CD4-positive, alpha-beta memory T cell (primary cell): ENCODE measurements around the gene BMP8B. TPM values are rescaled to one million over a fixed set of nuclear protein-coding genes. Genes with fewer than 3 reads are reported as not detected.

Experiments used
- CTCF ChIA-PET: fragments of 350-600 bp; sonication (Branson Sonifier 250); formaldehyde crosslinking; loops from one replicate; lab custom pipeline; 2021; ENCODE audit warnings: inconsistent platforms; ENCODE audit not compliant: partially characterized antibody; lab: Charles Lee
- POLR2A ChIA-PET: fragments of 350-600 bp; sonication (Branson Sonifier 250); formaldehyde crosslinking; loops from one replicate; lab custom pipeline; 2021; ENCODE audit not compliant: partially characterized antibody; lab: Charles Lee
- DNase-seq, 5 donors: peaks; one replicate each; pipeline versions ENCODE4 v3.0.0 to v3.0.0-alpha.2; 2020 to 2022; ENCODE audit warnings: mixed read lengths in 1 of 5
- H3K27ac ChIP-seq: one replicate; pipeline ENCODE4 v1.7.0; 2013; ENCODE audit warnings: low read depth, low read length
- H3K27me3 ChIP-seq: 2 replicates; pipeline ENCODE4 v1.7.0; 2013; ENCODE audit warnings: mild to moderate bottlenecking, low read length, moderate library complexity; ENCODE audit not compliant: insufficient read depth
- H3K36me3 ChIP-seq: 2 replicates; pipeline ENCODE4 v1.7.0; 2013; ENCODE audit warnings: mild to moderate bottlenecking, low read length, moderate library complexity; ENCODE audit not compliant: insufficient read depth
- H3K4me1 ChIP-seq: 2 replicates; pipeline ENCODE4 v1.7.0; 2013; ENCODE audit warnings: mild to moderate bottlenecking, low read length, moderate library complexity; ENCODE audit not compliant: insufficient read depth
- H3K4me3 ChIP-seq, 2 donors: one replicate each; pipeline ENCODE4 v1.7.0; 2013; ENCODE audit warnings: low read length in 2 of 2, mild to moderate bottlenecking in 1 of 2
- H3K9me3 ChIP-seq, 2 donors: one replicate each; pipeline ENCODE4 v1.7.0; 2013; ENCODE audit warnings: low read length in 2 of 2, control low read depth in 1 of 2; ENCODE audit not compliant: control insufficient read depth in 1 of 2
- H3K27ac Mint-ChIP-seq, 7 donors: one replicate each; pipeline ENCODE4 v1.8.0; 2020 to 2021; ENCODE audit warnings: mixed read lengths in 7 of 7, mild to moderate bottlenecking in 6 of 7, inconsistent platforms in 3 of 7, moderate library complexity in 3 of 7
- H3K27me3 Mint-ChIP-seq, 2 donors: one replicate each; pipeline ENCODE4 v1.8.0; 2020 to 2021; ENCODE audit warnings: mixed read lengths in 2 of 2
- H3K36me3 Mint-ChIP-seq, 2 donors: one replicate each; pipeline ENCODE4 v1.8.0; 2020 to 2021; ENCODE audit warnings: mixed read lengths in 2 of 2, inconsistent platforms in 1 of 2, mild to moderate bottlenecking in 1 of 2
- H3K4me1 Mint-ChIP-seq, 4 donors: one replicate each; pipeline ENCODE4 v1.8.0; 2020 to 2021; ENCODE audit warnings: mixed read lengths in 4 of 4, mild to moderate bottlenecking in 1 of 4
- H3K4me3 Mint-ChIP-seq, 8 donors: one replicate each; pipeline ENCODE4 v1.8.0; 2020 to 2021; ENCODE audit warnings: mixed read lengths in 8 of 8, mild to moderate bottlenecking in 7 of 8, moderate library complexity in 6 of 8, inconsistent platforms in 3 of 8
- H3K9me3 Mint-ChIP-seq, 8 donors: one replicate each; pipeline ENCODE4 v1.8.0; 2020 to 2021; ENCODE audit warnings: mixed read lengths in 8 of 8, mild to moderate bottlenecking in 5 of 8, inconsistent platforms in 3 of 8, moderate library complexity in 1 of 8
- intact Hi-C: fragments of 100-400 bp; cut with micrococcal nuclease; formaldehyde crosslinking; loops from one replicate; pipeline ENCODE4 v1.15.1; 2023
- polyA plus RNA-seq, 2 donors: library from polyadenylated mRNA; unstranded; fragments of 300-500 nt; fragmentation: Illumina TruSeq; gene quantifications; one replicate each; pipeline ENCODE4 v1.2.3, GENCODE V29; 2021
- total RNA-seq, 2 experiments: library from RNA; stranded (reverse); gene quantifications; one replicate each; pipeline ENCODE4 v1.2.3, GENCODE V29; 2021

BMP8B gene
- total and polyA plus RNA-seq, 4 experiments from 2014 or later = 0.03 to 0.99 (median 0.48) TPM

DNA sequence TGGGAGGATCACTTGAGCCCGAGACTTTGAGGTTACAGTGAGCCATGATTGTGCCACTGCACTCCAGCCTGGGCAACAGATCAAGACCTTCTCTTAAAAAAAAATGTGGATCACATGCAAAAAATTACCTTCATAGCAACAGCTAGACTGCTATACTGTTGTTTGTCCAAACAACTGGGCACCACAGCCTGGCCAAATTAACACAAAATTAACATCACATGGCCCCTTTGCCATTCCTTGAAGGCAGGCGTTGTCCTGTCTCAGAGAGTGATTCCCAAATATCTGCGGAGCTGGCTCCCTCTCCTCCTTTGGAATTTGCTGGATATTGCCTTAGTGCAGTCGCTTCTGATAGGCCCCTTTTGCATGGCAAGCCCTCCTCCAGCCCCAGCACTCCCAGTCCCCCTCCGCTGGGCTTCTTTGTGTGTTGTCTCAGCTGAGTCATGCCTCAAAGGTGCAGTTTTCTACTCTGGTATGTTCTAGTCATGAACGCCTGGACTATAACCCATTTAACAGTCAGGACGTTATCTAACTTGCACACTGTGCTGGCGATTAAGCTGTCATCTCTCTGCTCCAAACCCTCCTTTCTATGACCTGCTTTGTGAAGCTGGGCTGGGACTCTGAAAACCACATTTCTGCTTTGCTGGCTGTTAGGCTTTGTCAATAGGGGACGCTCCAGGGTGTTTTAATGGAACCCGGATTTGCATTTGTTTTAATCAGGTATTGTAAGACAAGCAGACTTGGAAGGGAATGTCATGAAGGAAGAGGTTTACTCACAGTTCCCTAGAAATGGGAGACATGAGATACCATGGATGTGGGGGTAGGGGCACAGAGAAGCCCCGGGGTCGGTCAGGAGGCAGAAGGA is 77.3 kb downstream of the BMP8B start:
- intact Hi-C loops = no loop called here
- Mint-ChIP-seq H3K4me3 (no peak overlapping the region), H3K4me1 (no peaks in the 10 kb centered on the region), H3K36me3 (no peaks in the 10 kb centered on the region), H3K27ac (peak overlapping the region in 1 of 7 donors; percentile 14), H3K9me3 (no peaks in the 10 kb centered on the region), H3K27me3 (peaks cover 5 to 19% of the 10 kb centered on the region in 2 donors)
- H3K36me3 ChIP-seq = no peaks in the 10 kb centered on the region
- H3K9me3 ChIP-seq = no peaks in the 10 kb centered on the region
- ChIA-PET POLR2A (interaction anchor here (0.6 to 1.7 kb wide), 2 partner anchors 20 to 169 kb away, joined by 3 to 5 read pairs; partner anchors contain the start of gene HPCAL4), CTCF (interaction anchor here (0.6 to 4.1 kb wide), 4 partner anchors 14 to 193 kb away, joined by 3 to 23 read pairs (median 4); no protein-coding TSS in a partner anchor)
- H3K4me1 ChIP-seq = no peaks in the 10 kb centered on the region
- no peak overlapping the region for H3K27ac ChIP-seq
- H3K27me3 ChIP-seq = no peaks in the 10 kb centered on the region
- no peak for DNase-seq
- H3K4me3 ChIP-seq = no peak overlapping the region

DNA sequence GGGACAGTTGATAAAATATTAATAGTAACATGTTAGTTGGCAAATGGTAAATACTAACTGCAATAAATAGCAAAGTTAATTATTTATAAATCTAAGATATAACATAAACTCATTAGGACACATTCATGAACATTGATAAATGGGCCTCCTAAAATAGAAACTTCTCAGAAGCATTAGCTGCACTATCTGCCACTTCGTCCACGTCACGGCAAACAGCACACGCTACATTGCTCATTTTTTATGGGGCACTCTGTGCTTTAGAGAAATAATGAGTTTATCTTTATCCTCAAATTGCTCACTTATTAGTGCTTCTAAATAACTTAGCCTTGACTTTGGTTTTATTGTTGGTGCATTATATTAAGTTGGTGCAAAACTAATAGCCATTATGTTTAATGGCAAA is 81.2 kb downstream of the BMP8B start:
- no peaks in the 10 kb centered on the region for H3K4me1 Mint-ChIP-seq

More for the DNA sequence above, 81.2 kb downstream of the BMP8B start:
- Mint-ChIP-seq H3K4me3 (no peak overlapping the region), H3K36me3 (no peaks in the 10 kb centered on the region), H3K9me3 (no peaks in the 10 kb centered on the region), H3K27me3 (peaks cover 0 to 11% of the 10 kb centered on the region in 2 donors), H3K27ac (no peak overlapping the region)
- Histone ChIP-seq H3K9me3 (no peaks in the 10 kb centered on the region), H3K4me3 (no peak overlapping the region), H3K4me1 (no peaks in the 10 kb centered on the region), H3K36me3 (no peaks in the 10 kb centered on the region), H3K27ac (no peak overlapping the region), H3K27me3 (no peaks in the 10 kb centered on the region)
- DNase-seq = no peak
- ChIA-PET POLR2A (no interaction called here), CTCF (interaction anchor here (1.1 kb wide), 1 partner anchor 38 kb away, joined by 3 read pairs; no protein-coding TSS in a partner anchor)
- intact Hi-C loops = no loop called here

Other genes with a start within 250 kb of the BMP8B start
- gene PABPC4, start 212.1 kb downstream of the BMP8B start, total RNA-seq = 100 to 1,000 TPM; 240 TPM
- 10 to 100 TPM; 17.2 to 40.5 TPM for gene PABPC4, start 212.1 kb downstream of the BMP8B start, polyA plus RNA-seq
- gene HEYL, start 149.2 kb downstream of the BMP8B start, total RNA-seq = under 1 TPM in 1 of 2 experiments, not detected in 1; 0.12 TPM
- gene HEYL, start 149.2 kb downstream of the BMP8B start, polyA plus RNA-seq = under 1 TPM in 1 of 2 donors, not detected in 1; 0.23 TPM
- gene NT5C1A, start 116.8 kb downstream of the BMP8B start, total RNA-seq = under 1 TPM; 0.29 to 0.42 TPM
- gene NT5C1A, start 116.8 kb downstream of the BMP8B start, polyA plus RNA-seq = not detected
- 10 to 100 TPM; 31.8 to 32.4 TPM for gene HPCAL4, start 97.4 kb downstream of the BMP8B start, total RNA-seq
- gene HPCAL4, start 97.4 kb downstream of the BMP8B start, polyA plus RNA-seq = 1 to 10 TPM; 8.9 to 9.6 TPM
- gene PPIE, start 50.0 kb downstream of the BMP8B start, total RNA-seq = 10 to 100 TPM; 67.7 to 69.4 TPM
- gene PPIE, start 50.0 kb downstream of the BMP8B start, polyA plus RNA-seq = 100 to 1,000 TPM in 1 of 2 donors, 10 to 100 TPM in 1; 77.2 to 162 TPM
- under 1 TPM in 1 of 2 experiments, not detected in 1; 0.36 TPM for gene OXCT2, start 17.5 kb downstream of the BMP8B start, total RNA-seq
- gene OXCT2, start 17.5 kb downstream of the BMP8B start, polyA plus RNA-seq = not detected
- gene TRIT1, start 94.6 kb upstream of the BMP8B start, total RNA-seq = 10 to 100 TPM; 15.8 to 20.8 TPM
- gene TRIT1, start 94.6 kb upstream of the BMP8B start, polyA plus RNA-seq = 10 to 100 TPM in 1 of 2 donors, 1 to 10 TPM in 1; 5.7 to 10.3 TPM
- under 1 TPM; 0.19 to 0.20 TPM for gene MYCL, start 113.1 kb upstream of the BMP8B start, total RNA-seq
- not detected for gene MYCL, start 113.1 kb upstream of the BMP8B start, polyA plus RNA-seq
- gene MFSD2A, start 166.3 kb upstream of the BMP8B start, total RNA-seq = under 1 TPM; 0.38 to 0.42 TPM
- gene MFSD2A, start 166.3 kb upstream of the BMP8B start, polyA plus RNA-seq = under 1 TPM; 0.44 to 0.70 TPM